ENCODE measurements around the gene SIX1.

- TF ChIP-seq CTCF (conservative IDR thresholded peaks at IDR 0.05; ENCODE audit: low read length) (no peak), EZH2phosphoT487 (IDR thresholded peaks at IDR 0.05; ENCODE audit: borderline replicate concordance) (no peak)
Observed at GRCh38 chr14:60680511-60680910, 31.2 kb upstream of the SIX1 start.

Data from Loucy (cell line).